Fibroblast of lung (primary cell): ENCODE data around the gene RRAD. TPM values are rescaled to one million over a fixed set of nuclear protein-coding genes. Genes with fewer than 3 reads are reported as not detected.
A peak's percentile ranks its signal among the peaks of the same experiment; 100 is the strongest.

Experiments
- DNase-seq, 2 donors: peaks; one replicate each; pipeline versions ENCODE4 v3.0.0 to v3.0.0-alpha.2; 2010; ENCODE audit warnings: low read depth in 2 of 2
- H2AFZ ChIP-seq: 2 replicates; pipeline ENCODE4 v1.5.1; 2012; ENCODE audit warnings: low read length, control low read depth, inconsistent platforms
- H3K27ac ChIP-seq: 2 replicates; pipeline ENCODE4 v1.5.1; 2011; ENCODE audit warnings: low read length, control low read depth; ENCODE audit not compliant: insufficient read depth
- H3K27me3 ChIP-seq: 2 replicates; pipeline ENCODE4 v1.5.1; 2011; ENCODE audit warnings: mild to moderate bottlenecking, low read length; ENCODE audit not compliant: control insufficient read depth, insufficient read depth
- H3K36me3 ChIP-seq: 2 replicates; pipeline ENCODE4 v1.5.1; 2011; ENCODE audit warnings: low read length; ENCODE audit not compliant: control insufficient read depth, insufficient read depth
- H3K4me1 ChIP-seq: 2 replicates; pipeline ENCODE4 v1.5.1; 2011; ENCODE audit warnings: low read length; ENCODE audit not compliant: control insufficient read depth, insufficient read depth; ENCODE audit errors: extremely low read depth
- H3K4me2 ChIP-seq: 2 replicates; pipeline ENCODE4 v1.5.1; 2011; ENCODE audit warnings: low read length, control low read depth; ENCODE audit not compliant: insufficient read depth; ENCODE audit errors: extremely low read depth
- H3K4me3 ChIP-seq, 4 experiments: fragments of 200-600 bp in 1 of 4; sonication (generic) in 1 of 4; replicated peaks in 1 of 4; 2 replicates each; pipeline ENCODE4 v1.5.1; 2011 to 2016; ENCODE audit warnings: low read length in 4 of 4, low read depth in 3 of 4, mild to moderate bottlenecking in 3 of 4, control low read depth in 2 of 4, inconsistent platforms in 1 of 4, mixed read lengths in 1 of 4; ENCODE audit not compliant: insufficient read depth in 1 of 4; ENCODE audit errors: control extremely low read depth in 1 of 4
- H3K79me2 ChIP-seq: 2 replicates; pipeline ENCODE4 v1.5.1; 2012; ENCODE audit warnings: mild to moderate bottlenecking, low read length, inconsistent platforms; ENCODE audit not compliant: control insufficient read depth, insufficient read depth
- H3K9ac ChIP-seq: 2 replicates; pipeline ENCODE4 v1.5.1; 2011; ENCODE audit warnings: mild to moderate bottlenecking, low read length, control low read depth; ENCODE audit not compliant: insufficient read depth
- H3K9me3 ChIP-seq: 2 replicates; pipeline ENCODE4 v1.5.1; 2012; ENCODE audit warnings: low read depth, low read length; ENCODE audit not compliant: control insufficient read depth, insufficient read depth
- H4K20me1 ChIP-seq: 2 replicates; pipeline ENCODE4 v1.5.1; 2011; ENCODE audit warnings: low read length; ENCODE audit not compliant: control insufficient read depth, insufficient read depth; ENCODE audit errors: extremely low read depth
- CTCF ChIP-seq, 2 donors: IDR thresholded peaks in 1 of 2; conservative IDR thresholded peaks in 1 of 2; 1 replicate in 1 of 2; 2 replicates in 1 of 2; pipeline ENCODE4 v1.5.1; 2011 to 2012; ENCODE audit warnings: low read length in 2 of 2, control low read depth in 1 of 2, inconsistent platforms in 1 of 2, low read depth in 1 of 2, mild to moderate bottlenecking in 1 of 2
- EZH2 ChIP-seq: IDR thresholded peaks from 2 replicates; pipeline ENCODE4 v1.5.1; 2012; ENCODE audit warnings: low read length, control low read depth, mild to moderate bottlenecking; ENCODE audit errors: missing control alignments
- polyA plus RNA-seq, 2 donors: library from polyadenylated mRNA; depleted of rRNA in 1 of 2; stranded (reverse) in 1 of 2; unstranded in 1 of 2; fragments of >200 nt; gene quantifications; 2 replicates each; pipeline ENCODE4 v1.2.1, GENCODE V29; 2011 to 2012; ENCODE audit warnings: missing spikeins in 1 of 2
- total RNA-seq: library from RNA; depleted of rRNA; stranded (reverse); fragments of >200 nt; gene quantifications from 2 replicates; pipeline ENCODE4 v1.2.1, GENCODE V29; 2014

The RRAD gene
- total and polyA plus RNA-seq, 2 donors (not counting 1 experiment from before 2014, with no cell fraction given), result 11.6 to 83.7 TPM

DNA sequence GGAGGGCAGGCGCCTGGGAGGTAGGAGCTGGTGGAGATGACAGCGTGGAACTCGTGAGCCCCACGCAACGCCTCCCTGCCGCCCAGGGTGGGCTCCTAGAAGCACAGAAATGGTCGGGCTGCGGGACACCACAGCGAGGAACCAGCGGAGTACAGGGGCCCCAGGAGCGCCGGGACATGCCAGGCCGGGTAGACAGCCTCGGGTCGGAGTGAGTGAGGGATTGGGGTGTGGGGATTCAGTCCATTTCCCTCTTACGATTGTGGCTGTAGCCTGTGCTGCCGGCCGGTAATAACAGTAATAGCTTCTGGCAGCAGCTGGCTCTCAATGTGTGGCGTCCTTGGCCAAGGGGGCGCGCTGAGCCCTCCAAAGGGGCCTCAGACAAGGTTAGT lies 23.5 kb upstream of the RRAD start:
- H2AFZ ChIP-seq, result no peak overlapping the region

GRCh38 chr16:66948134-66948836 lies 22.9 kb upstream of the RRAD start:
- Histone ChIP-seq H3K4me1 (no peaks in the 10 kb centered on the region), H3K9ac (no peak overlapping the region), H3K4me2 (peak overlapping the region; percentile 93), H3K9me3 (no peaks in the 10 kb centered on the region), H3K36me3 (peaks cover 4% of the 10 kb centered on the region), H2AFZ (peak overlapping the region; percentile 78), H4K20me1 (no peaks in the 10 kb centered on the region), H3K4me3 (peak overlapping the region; percentile 32 to 71 (median 52)), H3K27ac (no peak overlapping the region), H3K27me3 (peaks cover 10% of the 10 kb centered on the region), H3K79me2 (no peaks in the 10 kb centered on the region)
- DNase-seq, result no peak
- no peak for TF ChIP-seq EZH2
- TF ChIP-seq CTCF (conservative IDR thresholded peaks at IDR 0.05 in 1 of 2, IDR thresholded peaks at IDR 0.05 in 1 of 2; ENCODE audit: low read depth in 1 of 2, low read length in 2 of 2), result no peak

More for the DNA sequence above, 23.5 kb upstream of the RRAD start:
- Histone ChIP-seq H3K9ac (no peak overlapping the region), H4K20me1 (no peaks in the 10 kb centered on the region), H3K36me3 (no peaks in the 10 kb centered on the region), H3K27me3 (peaks cover 10% of the 10 kb centered on the region), H3K27ac (no peak overlapping the region), H3K79me2 (no peaks in the 10 kb centered on the region), H3K9me3 (no peaks in the 10 kb centered on the region), H3K4me2 (peak overlapping the region; percentile 93), H3K4me1 (no peaks in the 10 kb centered on the region), H3K4me3 (peak overlapping the region in 2 of 4 experiments; percentile 32 to 61)
- DNase-seq, result no peak
- no peak for TF ChIP-seq EZH2
- TF ChIP-seq CTCF (conservative IDR thresholded peaks at IDR 0.05 in 1 of 2, IDR thresholded peaks at IDR 0.05 in 1 of 2; ENCODE audit: low read depth in 1 of 2, low read length in 2 of 2), result no peak

DNA sequence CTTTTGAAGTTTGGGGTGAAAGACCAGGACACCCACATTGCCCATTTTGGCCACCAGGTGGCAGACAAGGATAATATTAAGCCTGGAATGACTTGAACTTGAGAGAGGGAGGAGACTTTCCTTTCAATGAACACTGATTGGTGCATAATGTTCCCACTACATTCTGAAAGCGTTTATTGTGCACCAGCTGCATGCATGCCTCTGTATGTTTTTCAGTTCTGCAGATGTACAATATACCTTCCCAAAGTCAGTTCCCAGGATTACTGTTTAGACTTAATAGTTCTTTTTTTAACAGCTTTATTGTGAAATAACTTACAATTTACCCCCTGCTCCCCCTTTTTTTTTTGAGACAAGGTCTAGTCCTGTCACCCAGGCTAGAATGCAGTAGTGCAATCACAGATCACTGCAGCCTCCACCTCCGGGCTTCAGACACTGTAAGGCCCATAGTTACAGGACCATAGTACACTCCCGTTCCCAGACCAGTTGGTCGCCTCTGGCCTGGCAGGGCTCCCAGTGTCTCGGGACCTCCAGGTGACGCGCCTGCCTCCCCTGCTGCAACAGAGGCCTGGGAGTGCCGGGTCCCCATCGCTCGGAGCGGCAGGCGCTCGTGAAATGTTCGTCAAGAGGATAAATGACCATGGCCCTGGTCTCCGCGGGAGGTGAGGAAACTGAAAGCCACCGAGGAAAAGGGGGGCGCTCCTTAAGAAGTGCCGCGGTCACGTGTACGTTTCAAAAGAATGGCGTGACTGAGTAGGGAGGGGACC lies 22.1 kb upstream of the RRAD start:
- TF ChIP-seq EZH2 (no peak), CTCF (conservative IDR thresholded peaks at IDR 0.05 in 1 of 2, IDR thresholded peaks at IDR 0.05 in 1 of 2; ENCODE audit: low read depth in 1 of 2, low read length in 2 of 2) (peak; percentile 87 to 94)
- Histone ChIP-seq H2AFZ (peak overlapping the region; percentile 78), H3K4me1 (no peaks in the 10 kb centered on the region), H3K27me3 (peaks cover 10% of the 10 kb centered on the region), H3K79me2 (no peaks in the 10 kb centered on the region), H3K27ac (no peak overlapping the region), H3K36me3 (peaks cover 9% of the 10 kb centered on the region), H3K9ac (no peak overlapping the region), H3K9me3 (no peaks in the 10 kb centered on the region), H4K20me1 (no peaks in the 10 kb centered on the region), H3K4me2 (peak overlapping the region; percentile 93), H3K4me3 (peak overlapping the region; percentile 32 to 71 (median 52))
- DNase-seq, result peak; percentile 73 to 85
